Suprapubic skin (tissue), 3 donors: Measurements from ENCODE around the gene FAM171A1.

Source experiments
- CTCF ChIP-seq, 2 donors: fragments of 200-600 bp in 1 of 2; fragments of 450-650 bp in 1 of 2; sonication (generic) in 1 of 2; IDR thresholded peaks; one replicate each; pipeline ENCODE4 v1.5.1; 2016 to 2019; ENCODE audit warnings: antibody characterized with exemption in 2 of 2, mild to moderate bottlenecking in 1 of 2, moderate library complexity in 1 of 2
- POLR2AphosphoS5 ChIP-seq, 3 donors: sonication (generic); formaldehyde crosslinking; IDR thresholded peaks; one replicate each; pipeline ENCODE4 v1.6.1; 2017; ENCODE audit warnings: antibody characterized with exemption in 3 of 3

DNA sequence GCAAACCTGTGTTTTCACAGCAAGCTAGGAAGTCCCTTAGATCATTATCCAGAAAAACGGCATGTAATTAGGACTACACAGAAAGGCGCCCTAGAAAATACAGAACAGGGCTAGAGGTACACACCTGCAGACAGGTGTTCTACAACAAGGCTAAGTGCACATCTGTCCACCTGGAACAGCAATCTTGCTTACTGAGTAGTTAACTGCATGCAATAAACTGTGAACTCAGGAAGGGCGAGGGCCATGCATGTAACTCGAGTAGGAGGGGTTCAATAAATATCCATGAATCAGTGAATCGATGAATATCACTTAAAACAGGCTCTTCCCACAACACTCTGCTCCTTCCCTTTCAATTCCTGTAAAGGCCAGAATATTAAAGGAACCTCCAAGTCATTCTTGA lies 22.0 kb downstream of the FAM171A1 start:
- no peak for TF ChIP-seq POLR2AphosphoS5 (IDR thresholded peaks at IDR 0.05)
- TF ChIP-seq CTCF (IDR thresholded peaks at IDR 0.05), result no peak
